ENCODE measurements around the gene SCAPER.

Gene SCAPER

DNA sequence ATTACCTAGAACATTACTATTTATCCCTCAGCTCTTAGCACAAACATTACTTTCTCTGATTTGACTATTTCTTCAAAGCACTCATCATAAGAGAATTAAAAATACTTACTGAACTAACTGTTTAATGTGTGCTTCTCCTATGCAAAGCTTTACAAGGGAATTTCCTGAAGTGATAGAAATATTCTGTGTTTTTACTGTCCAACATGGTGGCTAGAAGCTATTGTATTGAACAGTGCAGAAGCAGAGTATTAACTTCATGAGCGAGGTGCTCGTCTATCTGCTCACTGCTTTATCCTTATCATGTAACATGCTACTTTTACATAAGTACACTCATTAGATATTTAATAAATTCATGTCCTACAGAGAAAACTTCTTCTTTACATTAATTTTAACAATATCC is 329.5 kb downstream of the SCAPER start:
- no peaks in the 10 kb centered on the region for H3K36me3 ChIP-seq (ENCODE audit: control insufficient read depth, insufficient read depth, low read length)
- no peak overlapping the region for H3K27ac ChIP-seq (ENCODE audit: low read depth, low read length)
- no peak overlapping the region for H3K9ac ChIP-seq (ENCODE audit: low read length)
- no peaks in the 10 kb centered on the region for H3K27me3 ChIP-seq (ENCODE audit: control insufficient read depth, insufficient read depth, low read length)
- no peak overlapping the region for H3K4me3 ChIP-seq (ENCODE audit: low read depth, low read length)
- H3K9me3 ChIP-seq (ENCODE audit: control insufficient read depth, insufficient read depth, low read depth, low read length), result no peaks in the 10 kb centered on the region
- H3K4me1 ChIP-seq (ENCODE audit: control insufficient read depth, insufficient read depth, low read length), result peaks cover 6% of the 10 kb centered on the region; the same call in 1 of the 2 replicates

DNA sequence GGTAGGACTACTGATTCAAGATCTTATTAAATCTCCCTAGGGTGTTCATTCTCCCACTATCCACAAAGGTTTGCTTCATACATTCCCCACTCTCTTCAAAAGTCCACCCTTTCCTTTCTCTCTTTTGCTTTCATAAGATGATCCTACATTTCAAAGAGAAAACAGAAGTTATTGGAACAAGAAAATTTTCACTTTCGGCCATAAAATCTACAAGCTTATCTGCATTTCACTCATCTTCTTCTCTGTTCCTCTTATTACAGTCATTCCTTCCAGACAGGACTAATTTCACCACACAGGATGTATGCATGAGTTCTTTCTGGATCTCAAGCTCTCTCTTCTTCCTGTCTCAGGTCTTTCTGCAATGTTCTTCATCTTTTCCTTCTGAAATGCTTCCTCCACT is 329.9 kb downstream of the SCAPER start:
- Histone ChIP-seq H3K4me3 (ENCODE audit: low read depth, low read length) (no peak overlapping the region), H3K9ac (ENCODE audit: low read length) (no peak overlapping the region), H3K4me1 (ENCODE audit: control insufficient read depth, insufficient read depth, low read length) (peaks cover 6% of the 10 kb centered on the region; the same call in 1 of the 2 replicates), H3K27ac (ENCODE audit: low read depth, low read length) (no peak overlapping the region), H3K27me3 (ENCODE audit: control insufficient read depth, insufficient read depth, low read length) (no peaks in the 10 kb centered on the region), H3K9me3 (ENCODE audit: control insufficient read depth, insufficient read depth, low read depth, low read length) (no peaks in the 10 kb centered on the region), H3K36me3 (ENCODE audit: control insufficient read depth, insufficient read depth, low read length) (no peaks in the 10 kb centered on the region)

DNA sequence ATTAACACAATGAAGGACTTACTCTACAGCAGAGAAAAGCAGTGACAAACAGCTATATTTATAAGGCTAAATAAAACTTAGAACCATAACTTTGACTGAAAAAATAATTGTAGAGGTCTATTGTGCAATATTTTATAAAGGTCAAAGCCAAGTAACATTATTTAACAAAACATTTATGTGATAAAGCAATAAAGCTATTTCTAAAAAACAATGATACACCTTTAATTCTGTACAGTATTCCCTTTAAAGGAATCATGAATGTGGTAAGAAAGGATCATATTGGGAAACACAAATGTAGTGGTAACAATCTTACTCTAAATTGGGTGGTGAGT is 332.2 kb downstream of the SCAPER start:
- Histone ChIP-seq H3K9me3 (ENCODE audit: control insufficient read depth, insufficient read depth, low read depth, low read length) (no peaks in the 10 kb centered on the region), H3K36me3 (ENCODE audit: control insufficient read depth, insufficient read depth, low read length) (no peaks in the 10 kb centered on the region), H3K27me3 (ENCODE audit: control insufficient read depth, insufficient read depth, low read length) (no peaks in the 10 kb centered on the region), H3K9ac (ENCODE audit: low read length) (no peak overlapping the region), H3K4me1 (ENCODE audit: control insufficient read depth, insufficient read depth, low read length) (peaks cover 6% of the 10 kb centered on the region; the same call in 1 of the 2 replicates), H3K4me3 (ENCODE audit: low read depth, low read length) (no peak overlapping the region), H3K27ac (ENCODE audit: low read depth, low read length) (no peak overlapping the region)

DNA sequence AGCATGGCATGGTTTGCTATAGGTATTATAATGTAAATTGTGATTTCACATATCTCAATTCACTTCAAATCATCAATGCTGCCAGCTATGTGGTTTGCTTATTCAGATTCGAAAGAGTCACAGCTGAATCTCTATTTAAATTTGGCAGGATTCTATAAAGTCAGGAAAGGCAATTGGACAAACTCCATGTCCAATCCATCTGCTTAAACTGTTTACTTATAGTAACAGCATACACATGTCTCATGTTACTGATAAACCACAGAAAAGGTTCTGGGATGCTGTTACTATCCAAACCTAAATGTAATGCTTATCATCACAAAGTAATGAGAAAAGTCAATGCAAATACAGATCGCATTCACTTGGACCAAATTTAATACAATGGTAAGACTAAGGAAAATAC is 338.9 kb downstream of the SCAPER start:
- Histone ChIP-seq H3K27me3 (ENCODE audit: control insufficient read depth, insufficient read depth, low read length) (no peaks in the 10 kb centered on the region), H3K27ac (ENCODE audit: low read depth, low read length) (no peak overlapping the region), H3K4me3 (ENCODE audit: low read depth, low read length) (no peak overlapping the region), H3K4me1 (ENCODE audit: control insufficient read depth, insufficient read depth, low read length) (no peaks in the 10 kb centered on the region), H3K9me3 (ENCODE audit: control insufficient read depth, insufficient read depth, low read depth, low read length) (0 out of 2 replicates have a peak, but pooled peaks cover 3% of the 10 kb centered on the region), H3K36me3 (ENCODE audit: control insufficient read depth, insufficient read depth, low read length) (no peaks in the 10 kb centered on the region), H3K9ac (ENCODE audit: low read length) (no peak overlapping the region)

DNA sequence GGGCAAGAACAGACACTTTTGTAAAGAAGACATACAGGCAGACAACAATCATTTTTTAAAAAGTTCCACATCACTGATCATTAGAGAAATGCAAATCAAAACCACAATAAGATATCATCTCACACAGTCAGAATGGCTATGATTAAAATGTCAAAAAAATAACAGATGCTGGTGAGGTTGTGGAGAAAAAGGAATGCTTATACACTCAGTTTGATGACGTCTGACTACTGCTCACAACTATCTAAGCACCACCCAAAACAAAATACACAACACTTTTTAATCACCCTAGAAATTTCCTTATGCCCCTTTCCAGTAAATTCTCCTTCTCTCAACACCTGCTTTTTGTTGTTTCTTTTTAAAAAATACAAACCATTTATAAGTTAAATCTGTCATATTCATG is 339.8 kb downstream of the SCAPER start:
- Histone ChIP-seq H3K4me1 (ENCODE audit: control insufficient read depth, insufficient read depth, low read length) (no peaks in the 10 kb centered on the region), H3K27ac (ENCODE audit: low read depth, low read length) (no peak overlapping the region), H3K9ac (ENCODE audit: low read length) (no peak overlapping the region), H3K4me3 (ENCODE audit: low read depth, low read length) (no peak overlapping the region), H3K36me3 (ENCODE audit: control insufficient read depth, insufficient read depth, low read length) (no peaks in the 10 kb centered on the region), H3K27me3 (ENCODE audit: control insufficient read depth, insufficient read depth, low read length) (no peaks in the 10 kb centered on the region), H3K9me3 (ENCODE audit: control insufficient read depth, insufficient read depth, low read depth, low read length) (0 out of 2 replicates have a peak, but pooled peaks cover 3% of the 10 kb centered on the region)

DNA sequence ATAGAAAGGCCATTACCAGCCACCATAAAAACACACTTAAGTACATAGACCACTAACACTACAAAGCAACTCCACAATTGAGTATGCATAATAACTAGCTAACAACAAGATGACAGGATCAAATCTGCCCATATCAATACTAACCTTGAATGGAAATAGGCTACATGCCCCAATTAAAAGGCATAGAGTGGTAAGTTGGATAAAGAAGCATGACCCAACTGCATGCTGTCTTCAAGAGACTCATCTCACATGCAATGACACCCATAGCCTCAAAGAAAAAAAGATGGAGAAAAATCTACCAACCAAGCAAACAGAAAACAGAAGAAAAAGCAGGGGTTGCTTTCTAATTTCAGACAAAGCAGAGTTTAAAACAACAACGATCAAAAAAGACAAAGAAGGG is 349.9 kb downstream of the SCAPER start:
- Histone ChIP-seq H3K36me3 (ENCODE audit: control insufficient read depth, insufficient read depth, low read length) (no peaks in the 10 kb centered on the region), H3K9ac (ENCODE audit: low read length) (no peak overlapping the region)

DNA sequence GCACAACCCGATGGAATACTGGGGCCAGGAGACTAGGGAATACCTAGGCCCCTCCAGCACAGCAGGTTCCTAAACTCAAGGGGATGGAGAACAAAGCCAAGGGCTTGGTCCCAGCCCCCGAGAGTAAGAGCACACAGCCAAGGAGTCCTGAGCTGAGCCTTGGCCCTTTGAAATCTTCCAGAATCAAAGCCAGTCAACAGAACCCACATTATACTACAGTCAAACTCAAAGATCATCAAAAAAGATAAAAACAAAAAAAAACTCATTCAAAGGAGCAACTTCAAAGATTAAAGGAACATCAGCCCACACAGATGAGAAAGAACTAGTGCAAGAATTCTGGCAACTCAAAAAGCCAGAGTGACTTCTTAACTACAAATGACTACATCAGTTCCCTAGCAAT is 351.6 kb downstream of the SCAPER start:
- H3K4me3 ChIP-seq (ENCODE audit: low read depth, low read length), result no peak overlapping the region
- no peaks in the 10 kb centered on the region for H3K36me3 ChIP-seq (ENCODE audit: control insufficient read depth, insufficient read depth, low read length)
- H3K27ac ChIP-seq (ENCODE audit: low read depth, low read length), result no peak overlapping the region
- no peak overlapping the region for H3K9ac ChIP-seq (ENCODE audit: low read length)
- H3K4me1 ChIP-seq (ENCODE audit: control insufficient read depth, insufficient read depth, low read length), result no peaks in the 10 kb centered on the region
- no peaks in the 10 kb centered on the region for H3K27me3 ChIP-seq (ENCODE audit: control insufficient read depth, insufficient read depth, low read length)
- H3K9me3 ChIP-seq (ENCODE audit: control insufficient read depth, insufficient read depth, low read depth, low read length), result no peaks in the 10 kb centered on the region; the same call in 1 of the 2 replicates

More for the DNA sequence above, 349.9 kb downstream of the SCAPER start:
- no peaks in the 10 kb centered on the region for H3K4me1 ChIP-seq (ENCODE audit: control insufficient read depth, insufficient read depth, low read length)
- no peaks in the 10 kb centered on the region for H3K27me3 ChIP-seq (ENCODE audit: control insufficient read depth, insufficient read depth, low read length)
- H3K9me3 ChIP-seq (ENCODE audit: control insufficient read depth, insufficient read depth, low read depth, low read length), result no peaks in the 10 kb centered on the region; the same call in 1 of the 2 replicates
- no peak overlapping the region for H3K4me3 ChIP-seq (ENCODE audit: low read depth, low read length)
- no peak overlapping the region for H3K27ac ChIP-seq (ENCODE audit: low read depth, low read length)

DNA sequence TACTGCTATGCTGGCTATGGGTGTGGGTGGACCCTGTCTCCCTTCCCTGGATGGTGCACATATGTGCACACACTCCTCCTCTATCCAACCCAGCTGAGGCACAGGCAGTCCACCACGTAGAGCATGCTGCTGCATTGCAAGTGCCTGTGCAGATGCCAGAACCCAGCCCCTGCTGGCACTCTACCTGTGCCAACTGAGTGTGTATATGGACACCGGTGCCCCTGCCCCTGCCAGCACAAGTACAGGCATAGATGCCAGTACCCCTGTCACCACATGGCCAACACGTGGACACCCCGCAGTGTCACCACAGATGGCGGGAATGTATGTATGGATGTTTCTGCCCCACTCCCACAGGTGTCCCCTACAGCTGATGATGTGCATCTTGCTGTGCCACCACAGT is 352.0 kb downstream of the SCAPER start:
- Histone ChIP-seq H3K36me3 (ENCODE audit: control insufficient read depth, insufficient read depth, low read length) (no peaks in the 10 kb centered on the region), H3K27ac (ENCODE audit: low read depth, low read length) (no peak overlapping the region), H3K9me3 (ENCODE audit: control insufficient read depth, insufficient read depth, low read depth, low read length) (no peaks in the 10 kb centered on the region; the same call in 1 of the 2 replicates), H3K4me3 (ENCODE audit: low read depth, low read length) (no peak overlapping the region), H3K4me1 (ENCODE audit: control insufficient read depth, insufficient read depth, low read length) (no peaks in the 10 kb centered on the region), H3K9ac (ENCODE audit: low read length) (no peak overlapping the region), H3K27me3 (ENCODE audit: control insufficient read depth, insufficient read depth, low read length) (no peaks in the 10 kb centered on the region)

DNA sequence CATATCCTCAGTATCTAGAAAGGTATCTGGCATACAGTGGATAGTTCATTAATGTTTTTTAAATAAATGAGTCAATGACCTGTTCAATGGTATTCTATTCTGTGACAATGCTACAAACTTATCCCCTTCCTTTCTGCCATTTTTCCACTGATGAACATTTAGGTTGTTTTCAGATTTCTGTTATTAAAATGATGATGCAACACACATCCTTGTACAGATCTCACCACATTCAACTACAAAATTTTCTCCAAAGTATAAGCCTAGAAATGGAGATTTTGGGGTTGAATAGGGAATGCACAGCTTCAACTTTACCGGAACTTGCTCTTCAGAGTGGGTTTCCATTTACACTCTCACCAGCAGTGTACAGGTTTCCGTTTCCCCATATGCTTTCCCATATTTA is 358.3 kb downstream of the SCAPER start:
- H3K27me3 ChIP-seq (ENCODE audit: control insufficient read depth, insufficient read depth, low read length), result no peaks in the 10 kb centered on the region
- no peaks in the 10 kb centered on the region for H3K4me1 ChIP-seq (ENCODE audit: control insufficient read depth, insufficient read depth, low read length)

DNA sequence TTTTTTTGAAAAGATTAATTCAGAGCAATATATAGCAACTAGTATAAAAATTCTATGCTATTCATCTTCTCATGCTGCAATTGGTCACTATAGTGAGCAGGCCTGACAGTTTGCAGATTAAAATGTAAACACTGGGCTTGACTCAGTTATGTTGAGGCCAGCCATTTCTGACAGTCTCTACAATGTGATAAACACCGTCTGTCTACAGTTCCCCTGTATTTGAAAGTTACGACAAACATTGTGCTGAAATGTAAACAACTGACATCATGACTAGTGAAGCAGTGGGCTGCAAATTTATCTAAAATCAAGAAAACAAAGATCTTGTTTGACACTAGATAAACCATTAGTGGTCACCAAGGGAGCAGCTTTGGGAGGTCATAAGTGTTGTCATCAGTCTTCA is 371.1 kb downstream of the SCAPER start:
- Histone ChIP-seq H3K9ac (ENCODE audit: low read length) (no peak overlapping the region), H3K36me3 (ENCODE audit: control insufficient read depth, insufficient read depth, low read length) (no peaks in the 10 kb centered on the region), H3K27ac (ENCODE audit: low read depth, low read length) (no peak overlapping the region), H3K27me3 (ENCODE audit: control insufficient read depth, insufficient read depth, low read length) (no peaks in the 10 kb centered on the region), H3K4me1 (ENCODE audit: control insufficient read depth, insufficient read depth, low read length) (no peaks in the 10 kb centered on the region), H3K4me3 (ENCODE audit: low read depth, low read length) (no peak overlapping the region), H3K9me3 (ENCODE audit: control insufficient read depth, insufficient read depth, low read depth, low read length) (no peaks in the 10 kb centered on the region)

More for the DNA sequence above, 358.3 kb downstream of the SCAPER start:
- Histone ChIP-seq H3K27ac (ENCODE audit: low read depth, low read length) (no peak overlapping the region), H3K36me3 (ENCODE audit: control insufficient read depth, insufficient read depth, low read length) (no peaks in the 10 kb centered on the region), H3K4me3 (ENCODE audit: low read depth, low read length) (no peak overlapping the region), H3K9me3 (ENCODE audit: control insufficient read depth, insufficient read depth, low read depth, low read length) (no peaks in the 10 kb centered on the region; the same call in 1 of the 2 replicates), H3K9ac (ENCODE audit: low read length) (no peak overlapping the region)

DNA sequence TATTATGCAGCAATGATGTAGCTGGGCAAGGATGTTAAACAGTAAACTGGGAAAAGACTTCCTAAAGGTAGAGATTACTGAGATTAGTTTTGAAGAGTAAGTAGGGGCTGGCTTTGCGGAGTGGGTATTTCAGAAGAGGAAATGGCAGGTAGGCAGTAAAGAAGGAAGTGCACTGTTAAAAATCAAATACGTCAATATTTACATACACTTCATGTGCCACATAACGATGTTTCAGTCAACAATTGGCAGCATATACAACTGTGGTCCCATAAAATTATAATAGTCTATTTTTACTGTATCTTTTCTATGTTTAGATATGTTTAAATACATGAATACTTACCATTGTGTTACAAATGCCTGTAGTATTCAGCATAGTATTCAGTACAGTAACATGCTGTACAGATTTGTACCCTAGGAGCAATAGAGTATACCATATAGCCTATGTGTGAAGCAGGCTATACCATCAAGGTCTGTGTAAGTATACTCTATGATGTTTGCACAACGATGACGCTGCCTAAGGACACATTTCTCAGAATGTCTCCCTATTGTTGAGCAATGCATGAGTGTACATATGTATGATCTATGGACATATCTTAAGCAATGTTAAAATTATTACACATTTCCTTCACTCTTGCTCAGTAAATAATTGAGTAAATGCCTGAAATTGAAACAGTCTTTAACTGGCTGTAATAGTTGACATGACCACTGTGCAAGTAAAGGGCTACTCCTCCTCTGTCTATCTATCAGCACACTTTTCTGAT is 371.9 kb downstream of the SCAPER start:
- Histone ChIP-seq H3K4me1 (ENCODE audit: control insufficient read depth, insufficient read depth, low read length) (no peaks in the 10 kb centered on the region), H3K4me3 (ENCODE audit: low read depth, low read length) (no peak overlapping the region), H3K9me3 (ENCODE audit: control insufficient read depth, insufficient read depth, low read depth, low read length) (no peaks in the 10 kb centered on the region), H3K36me3 (ENCODE audit: control insufficient read depth, insufficient read depth, low read length) (no peaks in the 10 kb centered on the region), H3K27ac (ENCODE audit: low read depth, low read length) (no peak overlapping the region), H3K27me3 (ENCODE audit: control insufficient read depth, insufficient read depth, low read length) (no peaks in the 10 kb centered on the region), H3K9ac (ENCODE audit: low read length) (no peak overlapping the region)
